H9 (cell line): ENCODE results near the gene SEMA3D. TPM values are rescaled to one million over a fixed set of nuclear protein-coding genes. Genes with fewer than 3 reads are reported as not detected.

Experiments
- DNase-seq: peaks from one replicate; pipeline ENCODE4 v3.0.0-alpha.2; 2017
- H2AFZ ChIP-seq: one replicate; pipeline ENCODE4 v1.6.1; 2013; ENCODE audit warnings: mild to moderate bottlenecking, low read length, control low read depth, moderate library complexity
- H2AK5ac ChIP-seq: 2 replicates; pipeline ENCODE4 v1.6.1; 2013; ENCODE audit warnings: low read length, control low read depth, mixed read lengths; ENCODE audit not compliant: insufficient read length
- H2BK120ac ChIP-seq: one replicate; pipeline ENCODE4 v1.6.1; 2013; ENCODE audit warnings: low read depth, mild to moderate bottlenecking, low read length, control low read depth, inconsistent platforms; ENCODE audit not compliant: poor library complexity, severe bottlenecking
- H2BK12ac ChIP-seq: 2 replicates; pipeline ENCODE4 v1.6.1; 2013; ENCODE audit warnings: low read length, control low read depth, mixed read lengths, low read depth; ENCODE audit not compliant: insufficient read length
- H2BK15ac ChIP-seq: 2 replicates; pipeline ENCODE4 v1.6.1; 2013; ENCODE audit warnings: low read depth, low read length, control low read depth
- H2BK20ac ChIP-seq: one replicate; pipeline ENCODE4 v1.6.1; 2013; ENCODE audit warnings: low read depth, mild to moderate bottlenecking, low read length, control low read depth, inconsistent platforms; ENCODE audit not compliant: poor library complexity, severe bottlenecking
- H2BK5ac ChIP-seq: 2 replicates; pipeline ENCODE4 v1.6.1; 2013; ENCODE audit warnings: low read length, control low read depth, mixed read lengths; ENCODE audit not compliant: insufficient read length
- H3K14ac ChIP-seq: 2 replicates; pipeline ENCODE4 v1.6.1; 2013; ENCODE audit warnings: low read length, control low read depth; ENCODE audit not compliant: insufficient read depth
- H3K18ac ChIP-seq: 2 replicates; pipeline ENCODE4 v1.6.1; 2013; ENCODE audit warnings: low read depth, mild to moderate bottlenecking, mixed read lengths, low read length, control low read depth; ENCODE audit not compliant: insufficient read length
- H3K23ac ChIP-seq: 2 replicates; pipeline ENCODE4 v1.6.1; 2013; ENCODE audit warnings: low read length, control low read depth, mixed read lengths, low read depth; ENCODE audit not compliant: insufficient read length
- H3K23me2 ChIP-seq: 2 replicates; pipeline ENCODE4 v1.6.1; 2013; ENCODE audit warnings: low read depth, mild to moderate bottlenecking, mixed read lengths, low read length, control low read depth; ENCODE audit not compliant: insufficient read length, poor library complexity, severe bottlenecking
- H3K27ac ChIP-seq: 2 replicates; pipeline ENCODE4 v1.5.1; 2013; ENCODE audit warnings: low read length, control low read depth, mixed read lengths, low read depth; ENCODE audit not compliant: insufficient read length
- H3K27me3 ChIP-seq: 2 replicates; pipeline ENCODE4 v1.6.1; 2013; ENCODE audit warnings: low read length, control low read depth, inconsistent platforms; ENCODE audit not compliant: insufficient read depth
- H3K4ac ChIP-seq: 2 replicates; pipeline ENCODE4 v1.6.1; 2013; ENCODE audit warnings: low read depth, mild to moderate bottlenecking, control low read depth, inconsistent platforms, low read length, moderate library complexity
- H3K4me1 ChIP-seq: 2 replicates; pipeline ENCODE4 v1.6.1; 2013; ENCODE audit warnings: low read length, control low read depth, inconsistent platforms; ENCODE audit not compliant: insufficient read depth
- H3K4me2 ChIP-seq: 2 replicates; pipeline ENCODE4 v1.6.1; 2013; ENCODE audit warnings: low read length, control low read depth, mixed read lengths; ENCODE audit not compliant: insufficient read length, insufficient read depth
- H3K56ac ChIP-seq: 2 replicates; pipeline ENCODE4 v1.6.1; 2013; ENCODE audit warnings: low read depth, mild to moderate bottlenecking, mixed read lengths, low read length, control low read depth; ENCODE audit not compliant: insufficient read length
- H3K79me1 ChIP-seq: 2 replicates; pipeline ENCODE4 v1.6.1; 2013; ENCODE audit warnings: low read depth, mild to moderate bottlenecking, moderate library complexity, low read length, control low read depth, inconsistent platforms; ENCODE audit not compliant: insufficient read depth, poor library complexity, severe bottlenecking
- H3K79me2 ChIP-seq: 2 replicates; pipeline ENCODE4 v1.6.1; 2013; ENCODE audit warnings: low read length, control low read depth, inconsistent platforms; ENCODE audit not compliant: insufficient read depth
- H3K9ac ChIP-seq: 2 replicates; pipeline ENCODE4 v1.6.1; 2013; ENCODE audit warnings: low read length, control low read depth, mixed read lengths; ENCODE audit not compliant: insufficient read length; ENCODE audit errors: extremely low read depth
- H3K9me3 ChIP-seq: one replicate; pipeline ENCODE4 v1.6.1; 2013; ENCODE audit warnings: low read depth, low read length, inconsistent platforms; ENCODE audit not compliant: control insufficient read depth
- H3T11ph ChIP-seq: one replicate; pipeline ENCODE4 v1.6.1; 2013; ENCODE audit warnings: mild to moderate bottlenecking, low read length, control low read depth, inconsistent platforms
- H4K20me1 ChIP-seq: one replicate; pipeline ENCODE4 v1.6.1; 2013; ENCODE audit not compliant: control insufficient read depth, insufficient read length, insufficient read depth
- H4K5ac ChIP-seq: 2 replicates; pipeline ENCODE4 v1.6.1; 2013; ENCODE audit warnings: low read depth, mild to moderate bottlenecking, mixed read lengths, low read length, control low read depth; ENCODE audit not compliant: insufficient read length
- H4K8ac ChIP-seq: replicated peaks from 2 replicates; pipeline ENCODE4 v1.6.1; 2013; ENCODE audit warnings: low read length, control low read depth, mixed read lengths, low read depth; ENCODE audit not compliant: insufficient read length
- H4K91ac ChIP-seq: 2 replicates; pipeline ENCODE4 v1.6.1; 2013; ENCODE audit warnings: low read depth, mild to moderate bottlenecking, moderate library complexity, mixed read lengths, low read length, control low read depth; ENCODE audit not compliant: insufficient read length
- H3K27ac Mint-ChIP-seq, 3 experiments: 2 replicates in 2 of 3; 3 replicates in 1 of 3; pipeline ENCODE4 v1.8.0; 2020 to 2021; ENCODE audit warnings: mixed read lengths in 3 of 3, mild to moderate bottlenecking in 1 of 3, moderate library complexity in 1 of 3
- H3K27me3 Mint-ChIP-seq: 2 replicates; pipeline ENCODE4 v1.8.0; 2021; ENCODE audit warnings: low read depth, mild to moderate bottlenecking, moderate library complexity, mixed read lengths
- H3K36me3 Mint-ChIP-seq, 3 experiments: 2 replicates in 2 of 3; 3 replicates in 1 of 3; pipeline ENCODE4 v1.8.0; 2020 to 2021; ENCODE audit warnings: low read depth in 3 of 3, mixed read lengths in 3 of 3; ENCODE audit not compliant: insufficient read depth in 1 of 3
- H3K4me1 Mint-ChIP-seq, 2 experiments: 2 replicates each; pipeline ENCODE4 v1.8.0; 2020; ENCODE audit warnings: mixed read lengths in 2 of 2
- H3K4me3 Mint-ChIP-seq, 2 experiments: 2 replicates in 1 of 2; 3 replicates in 1 of 2; pipeline ENCODE4 v1.8.0; 2020 to 2021; ENCODE audit warnings: mild to moderate bottlenecking in 2 of 2, mixed read lengths in 2 of 2, moderate library complexity in 1 of 2
- H3K9me3 Mint-ChIP-seq, 2 experiments: 2 replicates in 1 of 2; 3 replicates in 1 of 2; pipeline ENCODE4 v1.8.0; 2020; ENCODE audit warnings: mild to moderate bottlenecking in 2 of 2, mixed read lengths in 2 of 2, moderate library complexity in 1 of 2
- total RNA-seq: library from RNA; stranded (reverse); gene quantifications from 2 replicates; pipeline ENCODE4 v1.2.1, GENCODE V29; 2021
- TF ChIP-seq, protein P1 (sequence below): fragments of 200-600 bp; sonication (generic); conservative IDR thresholded peaks from 3 replicates; pipeline ENCODE4 v1.8.0; 2021; ENCODE audit warnings: antibody characterized with exemption, mild to moderate bottlenecking

SEMA3D gene
- total RNA-seq, 1 experiment from 2014 or later = 5.4 TPM

DNA sequence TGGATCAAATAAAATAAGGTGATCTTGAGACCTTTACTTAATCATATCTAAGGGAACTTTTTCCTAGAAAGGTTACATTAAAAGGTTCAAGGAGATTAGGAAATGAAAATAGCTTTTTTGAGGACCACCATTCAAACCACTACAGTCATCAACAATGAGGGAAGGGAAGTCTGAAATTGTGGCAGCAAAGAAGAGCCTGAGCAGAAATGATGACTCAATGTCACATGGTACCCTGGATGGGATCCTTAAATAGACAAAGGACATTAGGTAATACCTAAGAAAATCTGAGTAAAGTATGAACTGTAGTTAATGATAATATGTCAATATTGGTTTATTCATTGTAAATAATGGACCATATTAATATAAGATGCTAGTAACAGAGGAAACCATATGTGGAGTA lies 236.0 kb downstream of the SEMA3D start:
- Histone ChIP-seq H3K9me3 (no peaks in the 10 kb centered on the region), H4K91ac (no peak overlapping the region), H3K79me2 (no peaks in the 10 kb centered on the region), H4K20me1 (no peaks in the 10 kb centered on the region), H2BK120ac (no peak overlapping the region), H3T11ph (no peak overlapping the region), H3K27ac (no peak overlapping the region), H3K4me2 (no peak overlapping the region), H3K27me3 (no peaks in the 10 kb centered on the region), H3K79me1 (no peaks in the 10 kb centered on the region), H2BK15ac (no peak overlapping the region), H2AFZ (no peak overlapping the region), H4K5ac (no peak overlapping the region), H3K9ac (no peak overlapping the region), H3K18ac (no peak overlapping the region), H2BK20ac (no peak overlapping the region), H3K23ac (no peak overlapping the region), H3K23me2 (no peaks in the 10 kb centered on the region), H3K4ac (no peak overlapping the region), H2AK5ac (no peak overlapping the region), H3K4me1 (no peaks in the 10 kb centered on the region), H2BK5ac (no peak overlapping the region), H3K56ac (no peak overlapping the region), H3K14ac (no peak overlapping the region), H4K8ac (no peak overlapping the region), H2BK12ac (no peak overlapping the region)
- no peak overlapping the region for H3K4me3 Mint-ChIP-seq
- H3K36me3 Mint-ChIP-seq = no peaks in the 10 kb centered on the region; a peak in 1 of 7 replicates
- no peak overlapping the region for H3K27ac Mint-ChIP-seq
- no peak for DNase-seq
- TF ChIP-seq, protein P1, sequence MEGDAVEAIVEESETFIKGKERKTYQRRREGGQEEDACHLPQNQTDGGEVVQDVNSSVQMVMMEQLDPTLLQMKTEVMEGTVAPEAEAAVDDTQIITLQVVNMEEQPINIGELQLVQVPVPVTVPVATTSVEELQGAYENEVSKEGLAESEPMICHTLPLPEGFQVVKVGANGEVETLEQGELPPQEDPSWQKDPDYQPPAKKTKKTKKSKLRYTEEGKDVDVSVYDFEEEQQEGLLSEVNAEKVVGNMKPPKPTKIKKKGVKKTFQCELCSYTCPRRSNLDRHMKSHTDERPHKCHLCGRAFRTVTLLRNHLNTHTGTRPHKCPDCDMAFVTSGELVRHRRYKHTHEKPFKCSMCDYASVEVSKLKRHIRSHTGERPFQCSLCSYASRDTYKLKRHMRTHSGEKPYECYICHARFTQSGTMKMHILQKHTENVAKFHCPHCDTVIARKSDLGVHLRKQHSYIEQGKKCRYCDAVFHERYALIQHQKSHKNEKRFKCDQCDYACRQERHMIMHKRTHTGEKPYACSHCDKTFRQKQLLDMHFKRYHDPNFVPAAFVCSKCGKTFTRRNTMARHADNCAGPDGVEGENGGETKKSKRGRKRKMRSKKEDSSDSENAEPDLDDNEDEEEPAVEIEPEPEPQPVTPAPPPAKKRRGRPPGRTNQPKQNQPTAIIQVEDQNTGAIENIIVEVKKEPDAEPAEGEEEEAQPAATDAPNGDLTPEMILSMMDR = no peak
- no peaks in the 10 kb centered on the region for H3K27me3 Mint-ChIP-seq
- peaks cover 4 to 6% of the 10 kb centered on the region in 2 experiments; a peak in 3 of 5 replicates for H3K9me3 Mint-ChIP-seq
- H3K4me1 Mint-ChIP-seq = peaks cover 3% of the 10 kb centered on the region in 2 experiments; a peak in 3 of 4 replicates
